Astrocyte (in vitro differentiated cells and primary cell): Measurements from ENCODE around the gene SNRPD3. TPM values are rescaled to one million over a fixed set of nuclear protein-coding genes. Genes with fewer than 3 reads are reported as not detected.

ENCODE experiments used
- DNase-seq: peaks from one replicate; pipeline ENCODE4 v3.0.0-alpha.2; 2010; ENCODE audit warnings: low read depth
- FAIRE-seq: peaks from 2 replicates; lab custom pipeline; 2011; peaks lifted over from hg19 to GRCh38; lab: Jason Lieb, UNC
- H2AFZ ChIP-seq: 2 replicates; pipeline ENCODE4 v1.6.0; 2012; ENCODE audit warnings: low read depth, low read length, inconsistent platforms
- H3K27ac ChIP-seq: 2 replicates; pipeline ENCODE4 v1.5.1; 2011; ENCODE audit warnings: low read depth, low read length, inconsistent platforms
- H3K27me3 ChIP-seq: 2 replicates; pipeline ENCODE4 v1.6.0; 2011; ENCODE audit warnings: low read length, inconsistent platforms; ENCODE audit not compliant: insufficient read depth
- H3K36me3 ChIP-seq: 2 replicates; pipeline ENCODE4 v1.5.1; 2011; ENCODE audit warnings: low read length, inconsistent platforms; ENCODE audit not compliant: insufficient read depth
- H3K4me1 ChIP-seq: 2 replicates; pipeline ENCODE4 v1.5.1; 2011; ENCODE audit warnings: low read length, inconsistent platforms; ENCODE audit not compliant: insufficient read depth
- H3K4me2 ChIP-seq: 2 replicates; pipeline ENCODE4 v1.6.0; 2012; ENCODE audit warnings: low read length, inconsistent platforms
- H3K4me3 ChIP-seq: 2 replicates; pipeline ENCODE4 v1.5.1; 2011; ENCODE audit warnings: low read depth, mild to moderate bottlenecking, low read length, inconsistent platforms; ENCODE audit not compliant: insufficient read depth
- H3K79me2 ChIP-seq: 2 replicates; pipeline ENCODE4 v1.6.0; 2012; ENCODE audit warnings: mild to moderate bottlenecking, low read length, inconsistent platforms; ENCODE audit not compliant: insufficient read depth
- H3K9ac ChIP-seq: 2 replicates; pipeline ENCODE4 v1.6.0; 2012; ENCODE audit warnings: mild to moderate bottlenecking, low read length, inconsistent platforms
- H3K9me3 ChIP-seq: 2 replicates; pipeline ENCODE4 v1.5.1; 2012; ENCODE audit warnings: low read depth, mild to moderate bottlenecking, low read length, inconsistent platforms; ENCODE audit not compliant: insufficient read depth
- H4K20me1 ChIP-seq: 2 replicates; pipeline ENCODE4 v1.6.0; 2012; ENCODE audit warnings: low read length, inconsistent platforms; ENCODE audit not compliant: insufficient read depth
- H3K27ac Mint-ChIP-seq: one replicate; pipeline ENCODE4 v1.8.0; 2021; ENCODE audit warnings: mild to moderate bottlenecking, mixed read lengths; ENCODE audit not compliant: unreplicated experiment
- H3K27me3 Mint-ChIP-seq: one replicate; pipeline ENCODE4 v1.8.0; 2021; ENCODE audit warnings: low read depth, mixed read lengths; ENCODE audit not compliant: unreplicated experiment
- H3K36me3 Mint-ChIP-seq: one replicate; pipeline ENCODE4 v1.8.0; 2021; ENCODE audit warnings: low read depth, mixed read lengths; ENCODE audit not compliant: unreplicated experiment
- H3K4me1 Mint-ChIP-seq: one replicate; pipeline ENCODE4 v1.8.0; 2021; ENCODE audit warnings: low read depth, mixed read lengths; ENCODE audit not compliant: unreplicated experiment
- H3K4me3 Mint-ChIP-seq: one replicate; pipeline ENCODE4 v1.8.0; 2021; ENCODE audit warnings: mild to moderate bottlenecking, moderate library complexity, mixed read lengths; ENCODE audit not compliant: unreplicated experiment
- H3K9me3 Mint-ChIP-seq: one replicate; pipeline ENCODE4 v1.8.0; 2021; ENCODE audit warnings: mild to moderate bottlenecking, mixed read lengths; ENCODE audit not compliant: unreplicated experiment
- CTCF ChIP-seq: IDR thresholded peaks from 2 replicates; pipeline ENCODE4 v1.5.1; 2011; ENCODE audit warnings: low read depth, mild to moderate bottlenecking, inconsistent platforms, low read length, moderate library complexity; ENCODE audit not compliant: insufficient read depth
- EZH2 ChIP-seq: IDR thresholded peaks from 2 replicates; pipeline ENCODE4 v1.6.1; 2012; ENCODE audit warnings: mild to moderate bottlenecking, low read length, inconsistent platforms; ENCODE audit not compliant: insufficient read depth
- total RNA-seq: library from RNA; stranded (reverse); gene quantifications from 2 replicates; pipeline ENCODE4 v1.2.1, GENCODE V29; 2021

SNRPD3 gene
- total RNA-seq, 1 donor from 2014 or later = 97.3 TPM

DNA sequence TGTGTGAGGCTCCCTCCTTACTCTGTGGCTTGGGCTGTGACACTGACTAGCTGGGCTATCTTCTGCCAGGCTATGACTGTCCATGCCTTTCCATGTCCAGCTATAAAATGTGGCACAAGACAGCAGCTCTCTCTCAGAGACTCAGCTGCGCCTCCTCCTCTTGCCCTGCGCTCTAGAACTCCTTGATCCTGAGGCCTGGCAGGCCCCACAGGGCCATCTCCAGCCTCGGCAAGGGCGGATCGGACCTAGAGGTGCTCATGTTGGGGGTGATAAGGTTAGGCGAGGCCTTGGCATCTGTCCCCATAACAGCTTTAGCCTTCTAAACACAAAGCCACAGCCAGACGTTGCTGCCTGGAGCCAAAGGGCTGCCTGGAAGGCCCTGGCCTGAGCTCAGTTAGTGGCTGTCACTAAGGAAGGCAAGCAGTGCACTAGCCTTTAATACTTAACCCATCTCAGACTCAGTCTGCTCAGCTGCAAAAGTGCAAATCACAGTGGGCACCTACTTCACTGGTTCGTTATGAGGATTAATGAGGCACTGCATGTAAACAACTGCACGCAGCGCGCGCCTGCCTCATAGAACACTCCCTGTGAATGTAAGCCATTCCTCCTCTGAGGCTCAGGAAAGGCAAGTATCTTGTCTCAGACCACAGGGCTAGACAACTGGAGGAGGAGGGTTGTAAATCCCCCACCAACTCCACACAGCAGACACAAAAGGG, 2.0 kb upstream of the SNRPD3 start:
- Mint-ChIP-seq H3K27me3 (no peaks in the 10 kb centered on the region), H3K36me3 (peaks cover 9% of the 10 kb centered on the region), H3K9me3 (no peaks in the 10 kb centered on the region), H3K27ac (peak overlapping the region; percentile 89), H3K4me1 (peaks cover 26% of the 10 kb centered on the region), H3K4me3 (peak overlapping the region; percentile 97)
- H3K36me3 ChIP-seq = peaks cover 15% of the 10 kb centered on the region
- no peaks in the 10 kb centered on the region for H3K27me3 ChIP-seq
- H3K27ac ChIP-seq = peak overlapping the region; percentile 83
- peaks cover 89% of the 10 kb centered on the region for H3K79me2 ChIP-seq
- TF ChIP-seq CTCF = no peak
- TF ChIP-seq EZH2 = no peak
- FAIRE-seq = no peak
- H4K20me1 ChIP-seq = peaks cover 66% of the 10 kb centered on the region
- DNase-seq = no peak
- H3K4me1 ChIP-seq = peaks cover 23% of the 10 kb centered on the region
- peak overlapping the region; percentile 96 for H3K9ac ChIP-seq
- H3K4me3 ChIP-seq = peak overlapping the region; percentile 89
- H2AFZ ChIP-seq = peak overlapping the region; percentile 62
- peak overlapping the region; percentile 86 for H3K4me2 ChIP-seq
- H3K9me3 ChIP-seq = no peaks in the 10 kb centered on the region

DNA sequence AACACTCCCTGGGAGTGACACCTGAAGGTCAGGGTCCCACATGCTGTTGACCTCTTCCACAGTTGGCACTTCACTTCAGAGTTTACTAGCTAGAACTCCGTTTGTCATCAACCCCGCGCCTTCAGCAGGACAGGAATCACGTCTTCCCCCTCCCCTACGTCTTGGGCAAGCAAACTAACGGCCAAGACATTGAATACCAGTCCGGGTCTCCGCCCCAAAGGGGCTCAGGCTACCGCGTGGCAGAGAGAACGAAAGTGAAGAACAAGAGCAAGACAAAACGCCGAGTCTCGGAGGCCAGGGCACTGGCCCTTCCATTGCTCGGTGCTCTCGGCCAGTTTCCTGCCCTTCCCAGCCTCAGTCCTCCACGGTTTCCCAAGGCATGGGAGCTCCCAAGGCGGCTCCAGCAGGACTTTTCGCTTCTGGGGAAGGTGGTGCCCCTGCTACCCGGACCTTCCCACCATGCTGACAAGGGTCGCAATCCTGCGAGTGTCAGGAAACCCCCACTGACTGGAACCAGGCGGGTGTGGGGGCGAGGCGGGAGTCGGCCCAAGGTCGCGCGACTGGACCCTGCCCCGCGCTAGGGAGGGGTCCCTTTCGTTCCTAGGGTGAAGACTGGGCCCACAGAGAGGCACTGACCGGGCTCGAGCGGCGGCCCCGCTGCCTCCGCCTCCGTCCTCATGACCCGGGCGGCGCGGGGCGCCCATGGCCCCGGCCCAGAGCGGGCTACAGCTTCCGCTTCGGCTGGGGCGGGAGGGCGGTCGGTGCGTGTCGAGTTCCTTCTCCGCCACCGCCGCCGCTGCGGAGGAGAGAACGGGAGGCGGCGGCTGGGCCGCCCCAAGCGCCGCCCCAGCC, 1.3 kb upstream of the SNRPD3 start, which contains the start of gene GUCD1:
TSS of gene GUCD1 (minus strand) at position 826 of the 852 bp plus-strand sequence. CDS start at position 679, 147 bp downstream.
- TF ChIP-seq EZH2 = no peak
- no peak for TF ChIP-seq CTCF
- H3K9ac ChIP-seq = peak within 1 kb of the TSS; percentile 98
- Mint-ChIP-seq H3K9me3 (no peaks in the 10 kb centered on the region), H3K4me1 (peaks cover 27% of the 10 kb centered on the region), H3K36me3 (peaks cover 6% of the 10 kb centered on the region), H3K27ac (peak within 1 kb of the TSS; percentile 93), H3K4me3 (peak within 1 kb of the TSS; percentile 98), H3K27me3 (no peaks in the 10 kb centered on the region)
- no peaks in the 10 kb centered on the region for H3K27me3 ChIP-seq
- H3K4me2 ChIP-seq = peak within 1 kb of the TSS; percentile 95
- peak within 1 kb of the TSS; percentile 89 for H3K27ac ChIP-seq
- peaks cover 23% of the 10 kb centered on the region for H3K4me1 ChIP-seq
- peak within 1 kb of the TSS; percentile 97 for H3K4me3 ChIP-seq
- H3K9me3 ChIP-seq = no peaks in the 10 kb centered on the region
- peaks cover 66% of the 10 kb centered on the region for H4K20me1 ChIP-seq
- FAIRE-seq = no peak
- peaks cover 22% of the 10 kb centered on the region for H3K36me3 ChIP-seq
- peaks cover 90% of the 10 kb centered on the region for H3K79me2 ChIP-seq
- H2AFZ ChIP-seq = peak within 1 kb of the TSS; percentile 88
- DNase-seq = peak; percentile 29
